HEK293 (cell line): Measurements from ENCODE around the gene MOCS3.

Experiments used
- CTCF ChIP-seq: fragments of 450-650 bp; formaldehyde crosslinking; IDR thresholded peaks from 2 replicates; pipeline ENCODE4 v1.5.1; 2016; ENCODE audit warnings: missing biosample characterization, missing genetic modification characterization
- REST ChIP-seq: fragments of 450-650 bp; formaldehyde crosslinking; IDR thresholded peaks from 2 replicates; pipeline ENCODE4 v1.5.1; 2016; ENCODE audit warnings: missing biosample characterization, missing genetic modification characterization
- YY1 ChIP-seq: fragments of 450-650 bp; formaldehyde crosslinking; IDR thresholded peaks from 2 replicates; pipeline ENCODE4 v1.5.1; 2018; ENCODE audit warnings: missing biosample characterization, missing genetic modification characterization
- ZNF211 ChIP-seq: fragments of 450-650 bp; formaldehyde crosslinking; IDR thresholded peaks from 2 replicates; pipeline ENCODE4 v1.5.1; 2016; ENCODE audit warnings: low read depth, missing biosample characterization, missing genetic modification characterization
- ZNF341 ChIP-seq: fragments of 450-650 bp; formaldehyde crosslinking; IDR thresholded peaks from 2 replicates; pipeline ENCODE4; 2016; ENCODE audit warnings: low read depth, missing biosample characterization, missing genetic modification characterization
- ZNF513 ChIP-seq: fragments of 450-650 bp; IDR thresholded peaks from 2 replicates; pipeline ENCODE4 v1.5.1; 2018; ENCODE audit warnings: missing biosample characterization, missing genetic modification characterization
- ZNF670 ChIP-seq: fragments of 450-650 bp; formaldehyde crosslinking; IDR thresholded peaks from 2 replicates; pipeline ENCODE4 v1.5.1; 2016; ENCODE audit warnings: missing biosample characterization, missing genetic modification characterization, low read depth

- no peak for TF ChIP-seq ZNF341 (tag by site-specific recombination)
- TF ChIP-seq CTCF (tag by site-specific recombination): no peak
- no peak for TF ChIP-seq ZNF211 (tag by site-specific recombination)
- no peak for TF ChIP-seq REST
- TF ChIP-seq ZNF670 (tag by site-specific recombination): no peak
- TF ChIP-seq ZNF513: no peak
- no peak for TF ChIP-seq YY1
These were observed 39.1 kb upstream of the MOCS3 start for GRCh38 chr20:50919567-50919966.
